GM18951 (cell line): ENCODE data around the gene CST2.
"Not testable (repeated sequence)": the region's sequence is repeated elsewhere in the genome, so short reads cannot be mapped to it uniquely, and the experiment has no call there.

Experiments
- POLR2A ChIP-seq: IDR thresholded peaks from 4 replicates; pipeline ENCODE4 v1.6.1; 2011; ENCODE audit warnings: mild to moderate bottlenecking; ENCODE audit not compliant: insufficient read length, insufficient read depth; ENCODE audit errors: extremely low read depth
- in situ Hi-C: fragments of 300-500 bp; cut with MboI; formaldehyde crosslinking; loops from one replicate; pipeline ENCODE4 v1.12.0; 2022; ENCODE audit warnings: low sequenced_read_pairs, mixed read lengths, inconsistent platforms; ENCODE audit not compliant: unreplicated experiment

The CST2 gene

DNA sequence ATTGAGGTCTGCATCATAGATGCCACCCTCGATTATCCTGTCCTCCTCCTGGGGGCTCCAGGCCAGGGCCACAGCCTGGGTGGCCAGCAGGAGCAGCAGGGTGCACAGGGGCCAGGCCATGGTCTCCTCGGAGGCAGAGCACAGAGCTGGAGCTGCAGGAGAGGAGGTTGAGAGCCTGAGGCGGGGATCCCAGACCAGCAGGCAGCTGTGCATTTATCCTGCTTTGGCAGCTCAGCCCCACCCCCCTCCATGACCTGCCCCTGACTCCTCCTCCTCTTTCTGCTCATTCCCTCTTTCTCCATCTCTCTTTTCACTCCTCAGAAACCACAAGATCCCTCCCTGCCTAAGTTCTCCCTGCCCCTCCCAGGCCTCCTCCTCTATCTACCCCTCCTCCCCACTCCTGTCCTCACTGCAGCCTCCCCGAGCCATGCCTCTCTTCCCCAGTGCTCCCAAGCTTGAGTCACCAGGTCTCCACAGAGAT is at the start of gene CST2:
Gene CST2 (minus strand): TSS at position 189 of the 481 bp plus-strand sequence. CDS start 69 bp downstream, at position 120.
- in situ Hi-C loops, result no loop called here
- TF ChIP-seq POLR2A, result no peak

- TF ChIP-seq POLR2A, result no peak
Measured at GRCh38 chr20:23875606-23876237, 49.2 kb upstream of the CST2 start.

GRCh38 chr20:23874747-23875146 is 48.2 kb upstream of the CST2 start:
- no peak for TF ChIP-seq POLR2A
- in situ Hi-C loops, result no loop called here

More at GRCh38 chr20:23875606-23876237, 49.2 kb upstream of the CST2 start:
- in situ Hi-C loops, result no loop called here

GRCh38 chr20:23873370-23874015 is 47.0 kb upstream of the CST2 start:
- in situ Hi-C loops, result no loop called here
- no peak for TF ChIP-seq POLR2A

DNA sequence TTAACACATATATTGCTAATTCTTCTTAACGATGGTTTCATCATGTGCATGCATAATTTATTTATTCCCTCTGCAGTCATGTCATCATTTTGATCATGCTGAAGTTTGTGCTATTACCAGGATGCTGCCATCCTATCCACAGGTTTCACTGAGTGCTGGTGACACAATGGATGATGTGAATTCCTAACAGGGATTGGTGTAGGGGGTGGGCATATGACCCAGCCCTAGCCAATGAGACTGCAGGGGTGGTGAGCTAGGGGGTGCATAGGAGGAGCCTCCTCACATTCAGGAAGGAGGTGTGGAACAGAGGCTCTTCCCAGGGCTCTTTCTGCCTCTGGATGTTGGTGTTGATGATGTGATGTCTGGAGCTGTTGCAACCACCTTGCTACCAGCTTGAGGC is 45.5 kb upstream of the CST2 start:
- in situ Hi-C loops, result no loop called here
- no peak for TF ChIP-seq POLR2A

GRCh38 chr20:23870461-23870860 is 43.9 kb upstream of the CST2 start:
- in situ Hi-C loops, result no loop called here
- TF ChIP-seq POLR2A, result no peak

DNA sequence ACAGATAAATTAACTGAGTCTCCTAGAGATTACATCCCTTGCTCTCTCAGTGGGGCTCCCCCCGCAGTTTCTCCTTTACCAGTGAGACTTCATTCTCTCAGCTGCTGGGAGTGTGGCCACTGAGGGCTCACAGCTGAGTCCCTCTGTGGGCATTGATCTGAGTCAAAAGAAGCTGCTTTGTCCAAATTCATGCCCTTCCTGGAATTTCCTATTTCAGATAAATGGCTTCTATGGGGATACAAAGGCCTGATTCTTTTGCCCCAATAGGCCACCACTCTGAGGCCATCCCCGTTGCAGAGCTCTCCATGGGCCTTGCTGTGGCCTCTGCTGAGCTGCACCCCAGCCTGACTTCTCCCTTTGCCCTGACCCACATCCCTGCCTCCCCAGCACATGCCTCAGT is 43.0 kb upstream of the CST2 start:
- TF ChIP-seq POLR2A, result no peak
- in situ Hi-C loops, result no loop called here

DNA sequence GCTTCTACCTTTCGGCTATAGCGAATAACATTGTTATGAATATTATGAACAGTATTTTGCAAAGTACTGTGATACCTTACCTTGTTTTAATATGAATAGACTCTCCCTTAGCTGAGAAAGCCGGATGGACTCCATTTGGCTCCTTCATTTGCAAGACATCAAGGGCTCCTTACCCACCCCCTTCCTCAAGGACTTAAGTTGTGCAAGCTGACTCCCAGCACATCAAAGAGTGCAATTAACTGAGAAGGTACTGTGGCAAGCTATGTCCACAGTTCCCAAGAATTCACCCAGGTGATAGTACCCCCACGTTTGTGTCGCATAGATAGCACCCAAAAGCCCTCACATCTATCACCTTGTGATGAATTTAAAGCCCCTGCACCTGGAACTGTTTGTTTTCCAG is 41.8 kb upstream of the CST2 start:
- TF ChIP-seq POLR2A, result no peak
- in situ Hi-C loops, result no loop called here

GRCh38 chr20:23867152-23867776 is 40.7 kb upstream of the CST2 start:
- in situ Hi-C loops, result no loop called here
- no peak for TF ChIP-seq POLR2A

- in situ Hi-C loops, result not testable (repeated sequence)
Measured at GRCh38 chr20:23860771-23861170, 34.2 kb upstream of the CST2 start.

DNA sequence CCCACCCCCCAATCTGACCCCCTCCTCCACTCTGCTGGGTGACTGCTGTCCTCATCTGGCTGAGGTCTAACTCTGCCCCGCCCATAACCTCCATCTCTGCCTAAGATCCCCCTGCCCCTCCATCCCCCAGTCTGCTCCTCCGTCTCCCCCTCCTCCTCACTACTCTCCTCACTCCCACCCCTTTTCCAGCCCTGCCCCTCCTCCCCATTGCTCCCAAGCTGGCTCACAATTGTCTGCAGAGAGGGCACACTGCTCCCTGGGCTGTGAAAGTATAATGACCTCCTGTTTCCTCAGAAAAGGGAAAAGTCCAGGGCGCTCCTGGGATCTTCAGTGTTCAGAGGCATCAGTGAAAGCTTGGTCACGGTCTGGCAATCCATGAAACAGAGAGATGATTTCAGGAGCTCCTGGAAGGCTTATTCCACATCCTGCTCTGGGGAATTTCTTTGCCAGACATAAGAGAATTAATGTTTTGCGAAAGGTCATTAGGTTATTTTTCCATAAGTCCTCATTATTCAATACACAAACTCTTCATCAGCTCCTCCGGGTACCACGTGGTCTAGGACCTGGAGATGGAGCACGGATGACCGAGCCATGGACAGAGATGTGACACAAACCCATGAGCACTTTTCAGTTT is 31.6 kb upstream of the CST2 start:
- TF ChIP-seq POLR2A, result no peak

GRCh38 chr20:23856736-23857135 is 30.2 kb upstream of the CST2 start:
- TF ChIP-seq POLR2A, result no peak
- in situ Hi-C loops, result no loop called here

More for the DNA sequence above, 31.6 kb upstream of the CST2 start:
- in situ Hi-C loops, result no loop called here

DNA sequence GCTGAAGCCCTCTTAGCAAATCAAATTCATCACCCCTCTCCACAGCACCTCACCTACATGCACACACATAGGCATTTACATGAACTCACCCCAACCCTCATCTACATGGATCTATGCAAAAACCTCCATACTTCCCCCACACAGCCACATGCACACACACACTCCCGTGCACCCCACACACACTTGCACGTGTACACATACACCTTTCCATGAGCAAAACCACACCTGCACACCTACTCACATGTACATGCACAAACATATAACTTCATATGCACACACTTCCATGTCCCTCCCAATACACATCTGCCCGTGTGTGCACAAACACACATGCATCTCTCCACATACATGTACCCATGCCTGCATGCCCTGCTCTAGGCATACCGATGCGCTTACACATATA is 29.7 kb upstream of the CST2 start:
- no peak for TF ChIP-seq POLR2A
- in situ Hi-C loops, result no loop called here
